Thoracic aorta (tissue), 2 donors: Measurements from ENCODE around the gene SLC12A2. TPM values are rescaled to one million over a fixed set of nuclear protein-coding genes. Genes with fewer than 3 reads are reported as not detected.

ENCODE experiments used
- ATAC-seq: fragments of 150-250 bp; one replicate; pipeline ENCODE4 v1.8.0; 2017; ENCODE audit warnings: low read depth; ENCODE audit not compliant: insufficient number of reproducible peaks, low FRiP score
- DNase-seq: peaks from one replicate; pipeline ENCODE4 v3.0.0-alpha.2; 2020; ENCODE audit warnings: low spot score
- H3K27ac ChIP-seq, 2 donors: fragments of 200-600 bp; sonication (generic); 1 replicate in 1 of 2; 2 replicates in 1 of 2; pipeline ENCODE4 v1.5.1; 2016; ENCODE audit warnings: mild to moderate bottlenecking in 2 of 2, moderate library complexity in 2 of 2
- H3K27me3 ChIP-seq: fragments of 200-600 bp; sonication (generic); replicated peaks from 2 replicates; pipeline ENCODE4 v1.6.0; 2016; ENCODE audit warnings: mild to moderate bottlenecking; ENCODE audit not compliant: insufficient read depth
- H3K36me3 ChIP-seq: fragments of 200-600 bp; sonication (generic); one replicate; pipeline ENCODE4 v1.5.1; 2016
- H3K4me1 ChIP-seq, 2 donors: fragments of 200-600 bp; sonication (generic); 1 replicate in 1 of 2; 2 replicates in 1 of 2; pipeline versions ENCODE4 v1.5.1 to v1.6.0; 2016; ENCODE audit warnings: low read depth in 2 of 2, mild to moderate bottlenecking in 1 of 2; ENCODE audit not compliant: control insufficient read depth in 1 of 2
- H3K4me3 ChIP-seq: fragments of 200-600 bp; sonication (generic); 2 replicates; pipeline ENCODE4 v1.5.1; 2016; ENCODE audit warnings: mild to moderate bottlenecking
- H3K9me3 ChIP-seq: fragments of 200-600 bp; sonication (generic); 2 replicates; pipeline ENCODE4 v1.5.1; 2016
- CTCF ChIP-seq: fragments of 200-600 bp; sonication (generic); IDR thresholded peaks from one replicate; pipeline ENCODE4 v1.5.1; 2019; ENCODE audit warnings: antibody characterized with exemption
- total RNA-seq, 2 donors: library from RNA; depleted of rRNA; stranded (reverse); fragments of >200 nt; gene quantifications; one replicate each; pipeline versions ENCODE4 v1.1.0 to v1.2.3, GENCODE V29; 2016

The SLC12A2 gene
- total RNA-seq, 2 donors from 2014 or later: 12.2 to 25.8 TPM

GRCh38 chr5:128225245-128226030 is 141.9 kb downstream of the SLC12A2 start:
- no peak for DNase-seq
- Histone ChIP-seq H3K9me3 (no peaks in the 10 kb centered on the region), H3K27me3 (no peaks in the 10 kb centered on the region), H3K4me1 (no peaks in the 10 kb centered on the region), H3K4me3 (no peak overlapping the region), H3K36me3 (no peaks in the 10 kb centered on the region), H3K27ac (no peak overlapping the region)
- ATAC-seq: no peak
- no peak for TF ChIP-seq CTCF

GRCh38 chr5:128228008-128228407 is 144.4 kb downstream of the SLC12A2 start:
- ATAC-seq (peak; percentile 42), DNase-seq (no peak)
- Histone ChIP-seq H3K4me3 (no peak overlapping the region), H3K4me1 (no peaks in the 10 kb centered on the region), H3K36me3 (no peaks in the 10 kb centered on the region), H3K27me3 (no peaks in the 10 kb centered on the region), H3K27ac (no peak overlapping the region), H3K9me3 (no peaks in the 10 kb centered on the region)
- TF ChIP-seq CTCF: no peak

- H3K4me1 ChIP-seq: no peaks in the 10 kb centered on the region
- no peak overlapping the region for H3K4me3 ChIP-seq
- no peaks in the 10 kb centered on the region for H3K36me3 ChIP-seq
- H3K9me3 ChIP-seq: no peaks in the 10 kb centered on the region
- H3K27me3 ChIP-seq: no peaks in the 10 kb centered on the region
- TF ChIP-seq CTCF: no peak
- no peak for ATAC-seq
- DNase-seq: no peak
- H3K27ac ChIP-seq: no peak overlapping the region
These were observed 145.0 kb downstream of the SLC12A2 start for GRCh38 chr5:128228521-128228920.

- H3K27me3 ChIP-seq: no peaks in the 10 kb centered on the region
- H3K27ac ChIP-seq: no peak overlapping the region
- H3K9me3 ChIP-seq: no peaks in the 10 kb centered on the region
- no peaks in the 10 kb centered on the region for H3K36me3 ChIP-seq
- no peak for TF ChIP-seq CTCF
- H3K4me1 ChIP-seq: no peaks in the 10 kb centered on the region
- ATAC-seq (no peak), DNase-seq (no peak)
- H3K4me3 ChIP-seq: no peak overlapping the region
These were observed 151.5 kb downstream of the SLC12A2 start for GRCh38 chr5:128234928-128235641.

GRCh38 chr5:128236334-128236733 is 152.8 kb downstream of the SLC12A2 start:
- no peak for ATAC-seq
- Histone ChIP-seq H3K9me3 (no peaks in the 10 kb centered on the region), H3K27me3 (no peaks in the 10 kb centered on the region), H3K4me3 (no peak overlapping the region), H3K4me1 (no peaks in the 10 kb centered on the region), H3K36me3 (no peaks in the 10 kb centered on the region), H3K27ac (no peak overlapping the region)
- TF ChIP-seq CTCF: no peak
- DNase-seq: no peak
